MG63 (cell line): ENCODE data around the gene ASH1L. TPM values are rescaled to one million over a fixed set of nuclear protein-coding genes. Genes with fewer than 3 reads are reported as not detected.
A peak's percentile ranks its signal among the peaks of the same experiment; 100 is the strongest.
"Not testable (repeated sequence)": the region's sequence is repeated elsewhere in the genome, so short reads cannot be mapped to it uniquely, and the experiment has no call there.

Experiments used
- DNase-seq: peaks from one replicate; pipeline ENCODE4 v3.0.0-alpha.2; 2020
- H3K27me3 ChIP-seq: fragments of 250-450 bp; sonication (Bioruptor Pico); 2 replicates; pipeline ENCODE4 v1.5.1; 2020; ENCODE audit warnings: mild to moderate bottlenecking, moderate library complexity
- H3K36me3 ChIP-seq: fragments of 250-450 bp; sonication (Bioruptor Pico); 2 replicates; pipeline ENCODE4 v1.5.1; 2020; ENCODE audit warnings: mild to moderate bottlenecking, moderate library complexity
- H3K4me3 ChIP-seq: fragments of 250-450 bp; sonication (Bioruptor Pico); 2 replicates; pipeline ENCODE4 v1.5.1; 2020; ENCODE audit warnings: mild to moderate bottlenecking, moderate library complexity
- H3K9me3 ChIP-seq: fragments of 250-450 bp; sonication (Bioruptor Pico); 2 replicates; pipeline ENCODE4 v1.5.1; 2020; ENCODE audit warnings: mild to moderate bottlenecking, moderate library complexity
- total RNA-seq: library from RNA; depleted of rRNA; stranded (reverse); fragments of >200 nt; shearing (Covaris generic); gene quantifications from 2 replicates; pipeline ENCODE4 v1.2.3, GENCODE V29; 2014; ENCODE audit warnings: low replicate concordance

Gene ASH1L
- total RNA-seq, 1 experiment from 2014 or later = 15.6 TPM

GRCh38 chr1:155478270-155478852 lies 84.2 kb downstream of the ASH1L start:
- H3K27me3 ChIP-seq = no peaks in the 10 kb centered on the region

GRCh38 chr1:155474146-155474545 lies 88.5 kb downstream of the ASH1L start:
- no peaks in the 10 kb centered on the region for H3K27me3 ChIP-seq
- H3K9me3 ChIP-seq = 0 out of 2 replicates have a peak, but pooled peaks cover 4% of the 10 kb centered on the region
- H3K4me3 ChIP-seq = no peak overlapping the region
- no peak for DNase-seq
- H3K36me3 ChIP-seq = peaks cover 44% of the 10 kb centered on the region

More at GRCh38 chr1:155478270-155478852, 84.2 kb downstream of the ASH1L start:
- H3K4me3 ChIP-seq = no peak overlapping the region
- no peak for DNase-seq
- H3K36me3 ChIP-seq = peaks cover 59% of the 10 kb centered on the region
- H3K9me3 ChIP-seq = no peaks in the 10 kb centered on the region

- H3K36me3 ChIP-seq = peaks cover 38% of the 10 kb centered on the region
- H3K27me3 ChIP-seq = no peaks in the 10 kb centered on the region
- no peak overlapping the region for H3K4me3 ChIP-seq
- 0 out of 2 replicates have a peak, but pooled peaks cover 4% of the 10 kb centered on the region for H3K9me3 ChIP-seq
- no peak for DNase-seq
These were observed 89.3 kb downstream of the ASH1L start for GRCh38 chr1:155473151-155473821.

GRCh38 chr1:155472491-155473083 lies 90.0 kb downstream of the ASH1L start:
- DNase-seq = no peak
- H3K9me3 ChIP-seq = 0 out of 2 replicates have a peak, but pooled peaks cover 4% of the 10 kb centered on the region
- no peak overlapping the region for H3K4me3 ChIP-seq
- no peaks in the 10 kb centered on the region for H3K27me3 ChIP-seq
- peaks cover 34% of the 10 kb centered on the region for H3K36me3 ChIP-seq

GRCh38 chr1:155471891-155472290 lies 90.7 kb downstream of the ASH1L start:
- no peak for DNase-seq
- Histone ChIP-seq H3K9me3 (0 out of 2 replicates have a peak, but pooled peaks cover 4% of the 10 kb centered on the region), H3K27me3 (no peaks in the 10 kb centered on the region), H3K4me3 (no peak overlapping the region), H3K36me3 (peaks cover 34% of the 10 kb centered on the region)

GRCh38 chr1:155471026-155471425 lies 91.6 kb downstream of the ASH1L start:
- Histone ChIP-seq H3K9me3 (0 out of 2 replicates have a peak, but pooled peaks cover 4% of the 10 kb centered on the region), H3K4me3 (no peak overlapping the region), H3K27me3 (no peaks in the 10 kb centered on the region), H3K36me3 (peaks cover 32% of the 10 kb centered on the region)
- no peak for DNase-seq

GRCh38 chr1:155466996-155467395 lies 95.6 kb downstream of the ASH1L start:
- Histone ChIP-seq H3K4me3 (no peak overlapping the region), H3K36me3 (peaks cover 21% of the 10 kb centered on the region)
- peak; percentile 37 for DNase-seq

GRCh38 chr1:155466617-155466972 lies 96.0 kb downstream of the ASH1L start:
- DNase-seq = no peak
- Histone ChIP-seq H3K27me3 (no peaks in the 10 kb centered on the region), H3K9me3 (0 out of 2 replicates have a peak, but pooled peaks cover 3% of the 10 kb centered on the region), H3K4me3 (no peak overlapping the region), H3K36me3 (peaks cover 19% of the 10 kb centered on the region)

More at GRCh38 chr1:155466996-155467395, 95.6 kb downstream of the ASH1L start:
- Histone ChIP-seq H3K9me3 (0 out of 2 replicates have a peak, but pooled peaks cover 4% of the 10 kb centered on the region), H3K27me3 (no peaks in the 10 kb centered on the region)

- no peaks in the 10 kb centered on the region for H3K27me3 ChIP-seq
- peak; percentile 26 for DNase-seq
- H3K4me3 ChIP-seq = no peak overlapping the region
- H3K9me3 ChIP-seq = no peaks in the 10 kb centered on the region
- peaks cover 23% of the 10 kb centered on the region for H3K36me3 ChIP-seq
These were observed 98.5 kb downstream of the ASH1L start for GRCh38 chr1:155463865-155464650.

- no peaks in the 10 kb centered on the region for H3K27me3 ChIP-seq
- DNase-seq = no peak
- H3K4me3 ChIP-seq = no peak overlapping the region
- no peaks in the 10 kb centered on the region for H3K9me3 ChIP-seq
- H3K36me3 ChIP-seq = peaks cover 52% of the 10 kb centered on the region
These were observed 104.5 kb downstream of the ASH1L start for GRCh38 chr1:155458111-155458510.

GRCh38 chr1:155457266-155457665 lies 105.3 kb downstream of the ASH1L start:
- DNase-seq = no peak
- H3K4me3 ChIP-seq = no peak overlapping the region
- H3K36me3 ChIP-seq = peaks cover 54% of the 10 kb centered on the region
- no peaks in the 10 kb centered on the region for H3K9me3 ChIP-seq
- H3K27me3 ChIP-seq = no peaks in the 10 kb centered on the region

- Histone ChIP-seq H3K4me3 (no peak overlapping the region), H3K36me3 (peaks cover 57% of the 10 kb centered on the region), H3K9me3 (no peaks in the 10 kb centered on the region), H3K27me3 (no peaks in the 10 kb centered on the region)
- no peak for DNase-seq
These were observed 106.9 kb downstream of the ASH1L start for GRCh38 chr1:155455588-155456195.

- DNase-seq = no peak
- Histone ChIP-seq H3K36me3 (peaks cover 63% of the 10 kb centered on the region), H3K9me3 (no peaks in the 10 kb centered on the region), H3K4me3 (no peak overlapping the region), H3K27me3 (no peaks in the 10 kb centered on the region)
These were observed 108.5 kb downstream of the ASH1L start for GRCh38 chr1:155454096-155454495.

GRCh38 chr1:155453141-155453540 lies 109.5 kb downstream of the ASH1L start:
- H3K9me3 ChIP-seq = no peaks in the 10 kb centered on the region
- H3K27me3 ChIP-seq = no peaks in the 10 kb centered on the region
- no peak for DNase-seq
- no peak overlapping the region for H3K4me3 ChIP-seq
- peaks cover 60% of the 10 kb centered on the region for H3K36me3 ChIP-seq

GRCh38 chr1:155451199-155451598 lies 111.4 kb downstream of the ASH1L start:
- Histone ChIP-seq H3K4me3 (no peak overlapping the region), H3K36me3 (peaks cover 61% of the 10 kb centered on the region), H3K9me3 (no peaks in the 10 kb centered on the region), H3K27me3 (no peaks in the 10 kb centered on the region)
- DNase-seq = no peak

- H3K4me3 ChIP-seq, H3K9me3 ChIP-seq, DNase-seq, H3K27me3 ChIP-seq: not testable (repeated sequence)
- H3K36me3 ChIP-seq = peaks cover 30% of the 10 kb centered on the region
These were observed 120.2 kb downstream of the ASH1L start for GRCh38 chr1:155442431-155442830.
